Middle frontal gyrus (tissue), 1 donor: ENCODE results near the gene ELFN1.

Source experiments
- DNase-seq: peaks from one replicate; pipeline ENCODE4 v3.0.0-alpha.2; 2015; ENCODE audit warnings: low spot score; ENCODE audit errors: extremely low spot score

Gene ELFN1

DNA sequence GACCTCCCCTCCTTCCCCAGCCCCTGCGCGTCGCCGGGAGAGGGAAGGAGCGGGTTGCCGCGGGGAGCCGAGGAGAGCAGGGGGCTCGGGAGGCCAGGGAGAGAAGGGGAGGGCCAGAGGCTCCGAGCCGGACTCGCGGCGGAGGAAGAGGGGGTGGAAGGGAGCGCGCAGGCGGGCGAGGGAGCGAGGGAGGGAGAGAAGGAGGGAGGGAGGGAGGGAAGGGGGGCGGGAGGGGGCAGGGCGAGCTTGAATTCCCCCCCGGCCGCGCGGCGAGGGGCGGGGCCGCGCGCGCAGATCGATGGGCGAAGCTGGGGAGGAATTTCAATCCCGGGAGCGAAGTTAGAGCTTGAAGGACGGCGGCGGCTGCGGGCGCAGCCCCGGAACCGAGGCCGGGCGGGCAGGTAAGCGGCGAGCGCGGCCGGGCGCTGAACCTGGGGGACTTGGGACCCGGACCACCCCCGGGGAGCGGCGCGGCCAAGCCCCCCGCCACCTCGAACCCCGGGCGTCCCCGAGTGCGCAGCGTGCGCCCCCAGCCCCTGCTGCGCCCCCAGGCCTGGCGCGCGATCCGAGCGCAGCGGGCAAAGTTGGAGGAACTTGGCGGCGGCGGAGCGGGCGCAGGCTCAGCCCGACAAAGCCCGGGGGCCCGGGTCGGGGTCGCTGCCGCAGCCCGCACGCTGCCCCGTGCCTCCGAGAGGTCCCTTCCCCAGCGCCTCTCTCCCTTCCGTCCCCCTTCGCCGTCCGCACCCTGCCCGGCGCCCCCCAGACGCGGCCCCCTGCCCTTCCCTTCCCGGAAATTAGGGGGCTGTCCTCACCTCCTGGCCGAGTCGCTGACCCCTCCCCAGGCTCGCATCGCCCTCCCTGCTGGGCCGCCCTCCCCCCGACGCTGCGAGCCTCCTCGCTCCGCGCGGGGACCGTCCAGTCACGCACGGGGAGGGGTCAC lies at the start of gene ELFN1:
Gene ELFN1, plus strand, starts transcription at position 324 of the 940 bp plus-strand sequence. CDS start 74,320 bp downstream, outside the sequence.
- DNase-seq, result no peak

DNA sequence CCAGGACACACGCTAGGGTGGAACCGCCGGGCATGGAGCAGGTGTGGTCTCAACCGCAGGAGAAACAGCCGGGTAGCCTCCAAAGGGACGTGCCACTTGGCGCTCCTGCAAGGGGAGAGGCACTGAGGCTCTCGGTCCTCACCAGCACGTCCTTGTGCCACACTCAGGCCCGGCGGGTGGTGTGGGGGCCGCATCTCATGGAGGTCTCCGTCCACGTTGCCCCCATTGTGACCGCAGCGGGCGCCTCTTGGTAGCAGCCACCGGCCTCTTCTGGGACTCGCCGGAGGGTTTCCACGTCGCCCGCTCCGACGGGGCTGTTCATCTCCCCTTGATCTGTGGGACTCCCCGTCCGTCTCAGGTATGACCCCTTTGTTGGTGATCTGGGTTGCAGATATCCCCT lies 49.2 kb upstream of the ELFN1 start:
- DNase-seq, result no peak

DNA sequence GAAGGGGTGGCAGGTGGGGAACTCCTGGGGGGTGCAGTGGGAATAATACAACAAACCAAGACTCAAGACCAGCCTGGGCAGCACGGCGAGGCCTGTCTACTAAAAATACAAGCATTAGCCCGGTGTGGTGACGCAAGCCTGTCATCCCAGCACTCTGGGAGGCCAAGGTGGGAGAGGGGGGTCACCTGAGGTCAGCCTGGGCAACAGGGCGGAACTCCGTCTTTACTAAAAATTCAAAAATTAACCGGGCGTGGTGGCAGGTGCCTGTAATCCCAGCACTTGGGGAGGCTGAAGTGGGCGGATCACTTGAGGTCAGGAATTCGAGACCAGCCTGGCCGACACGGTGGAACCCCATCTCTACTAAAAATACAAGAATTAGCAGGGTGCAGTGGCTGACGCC lies 48.4 kb upstream of the ELFN1 start:
- no peak for DNase-seq

DNA sequence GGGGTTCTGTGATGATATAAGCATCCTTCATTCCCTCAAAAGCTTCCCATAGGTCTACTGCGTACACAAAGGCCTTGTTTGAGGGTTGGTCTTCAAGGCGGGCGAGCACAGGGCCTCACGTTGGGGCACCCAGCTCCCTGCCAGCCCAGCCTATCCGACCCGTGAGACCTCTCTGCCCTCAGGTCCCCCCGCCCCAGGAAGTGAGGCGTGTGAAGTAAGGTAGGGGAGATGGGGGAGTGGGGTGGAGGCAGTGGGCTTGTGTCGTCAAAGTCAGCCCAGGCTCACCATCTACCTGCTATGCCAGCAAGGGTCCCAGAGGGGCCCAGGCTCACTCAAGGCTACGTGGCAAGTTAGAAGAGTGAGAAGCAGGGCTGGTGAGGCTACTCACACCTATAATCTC lies 47.6 kb upstream of the ELFN1 start:
- no peak for DNase-seq

DNA sequence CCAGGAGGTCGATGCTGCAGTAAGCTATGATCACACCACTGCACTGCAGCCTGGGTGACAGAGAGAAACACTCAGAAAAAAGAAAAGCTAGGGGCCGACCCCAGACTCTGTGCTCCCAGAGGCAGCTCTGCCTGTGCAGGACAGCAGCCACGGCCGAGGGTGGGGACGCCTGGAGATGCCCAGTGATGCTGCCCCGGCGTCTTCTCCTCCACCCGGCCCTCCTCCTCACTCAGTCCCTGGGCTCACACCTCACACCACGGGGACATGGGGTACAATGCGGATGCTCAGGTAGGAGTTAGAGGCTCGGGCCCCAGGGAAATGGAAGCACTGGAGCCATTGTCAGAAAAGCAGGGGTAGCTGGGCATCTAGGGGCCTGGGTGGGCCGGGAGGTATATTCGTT lies 46.3 kb upstream of the ELFN1 start:
- no peak for DNase-seq

DNA sequence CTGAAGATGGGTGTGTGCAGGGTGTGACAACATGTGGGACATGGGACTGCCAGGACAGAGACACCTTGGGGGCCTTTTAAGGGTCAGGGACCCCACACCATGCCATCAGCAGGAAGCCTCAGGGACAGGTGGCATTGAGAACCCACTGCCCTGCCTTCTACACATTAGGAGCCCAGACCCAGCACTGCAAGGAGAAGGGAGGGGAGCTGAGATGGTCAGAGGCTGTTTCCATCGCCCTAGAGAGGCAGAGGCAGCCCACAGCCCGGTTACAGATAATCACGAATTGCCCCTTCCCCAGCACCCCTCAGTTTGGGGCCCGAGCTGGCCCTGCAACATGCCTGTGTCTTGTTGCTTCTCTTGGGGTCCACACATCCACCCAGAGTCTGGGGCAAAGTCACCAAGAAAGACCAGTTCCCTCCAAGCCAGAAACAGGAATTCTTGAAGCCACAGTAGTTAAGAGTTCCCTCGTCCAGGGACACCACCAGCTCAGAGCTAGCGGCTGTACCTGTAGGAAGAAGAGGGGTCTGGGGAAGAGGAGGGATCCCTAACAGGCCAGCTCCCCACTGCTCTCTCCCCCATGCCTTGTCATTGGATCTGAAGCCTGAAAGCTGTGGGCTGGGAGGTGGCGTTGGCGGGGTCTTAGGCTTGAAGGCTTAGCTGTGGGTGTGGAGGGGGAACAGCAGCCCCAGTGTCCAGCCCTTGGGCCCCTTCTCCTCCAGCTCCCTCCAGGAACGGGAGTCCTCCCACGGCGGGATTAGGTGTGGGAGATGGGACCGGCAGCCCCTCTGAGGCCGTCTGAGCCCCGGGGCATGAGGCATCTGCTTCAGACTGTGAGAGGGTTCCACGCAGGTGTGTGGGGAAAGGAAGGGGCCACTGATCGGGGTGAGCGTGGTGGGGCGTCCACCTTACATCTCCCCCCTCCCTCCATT lies 44.8 kb upstream of the ELFN1 start:
- no peak for DNase-seq

DNA sequence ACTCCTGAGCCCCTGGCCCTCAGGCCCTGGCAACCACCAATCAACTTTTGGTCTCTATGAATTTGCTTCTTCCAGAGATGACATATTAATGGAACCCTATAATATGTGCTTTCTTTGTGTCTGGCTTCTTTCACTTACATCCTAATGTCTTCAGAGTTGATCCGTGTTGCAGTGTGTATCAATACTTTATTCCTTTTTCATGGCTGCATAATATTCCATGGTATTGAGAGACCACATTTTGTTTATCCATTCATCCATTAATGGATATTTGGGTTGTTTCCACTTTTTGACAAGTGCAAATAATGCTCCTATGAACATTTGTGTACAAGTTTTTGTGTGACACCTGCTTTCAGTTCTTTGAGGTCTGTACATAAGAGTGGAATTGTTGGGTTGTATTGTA lies 43.3 kb upstream of the ELFN1 start:
- DNase-seq, result no peak

DNA sequence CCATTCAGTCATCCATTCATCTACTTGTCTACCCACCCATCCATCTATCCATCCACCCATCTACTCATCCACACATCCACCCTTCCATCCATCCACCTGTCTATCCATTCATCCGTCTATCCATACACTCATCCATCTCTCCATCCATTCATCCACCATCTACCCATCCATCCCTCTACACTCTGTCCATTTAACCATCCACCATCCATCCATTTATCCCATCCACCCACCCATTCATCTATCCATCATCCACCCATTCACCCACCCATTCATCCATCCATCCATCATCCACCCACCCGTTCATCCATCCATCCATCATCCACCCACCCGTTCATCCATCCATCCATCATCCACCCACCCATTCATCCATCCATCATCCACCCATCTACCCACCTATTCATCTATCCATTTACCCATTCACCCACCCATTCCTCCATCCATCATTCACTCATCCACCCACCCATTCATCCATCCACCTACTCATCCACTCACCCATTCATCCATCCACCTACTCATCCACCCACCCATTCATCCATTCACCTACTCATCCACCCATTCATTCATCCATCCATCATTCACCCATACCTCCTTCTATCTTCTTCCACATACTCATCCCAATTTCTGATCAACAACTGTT lies 39.3 kb upstream of the ELFN1 start:
- no peak for DNase-seq

DNA sequence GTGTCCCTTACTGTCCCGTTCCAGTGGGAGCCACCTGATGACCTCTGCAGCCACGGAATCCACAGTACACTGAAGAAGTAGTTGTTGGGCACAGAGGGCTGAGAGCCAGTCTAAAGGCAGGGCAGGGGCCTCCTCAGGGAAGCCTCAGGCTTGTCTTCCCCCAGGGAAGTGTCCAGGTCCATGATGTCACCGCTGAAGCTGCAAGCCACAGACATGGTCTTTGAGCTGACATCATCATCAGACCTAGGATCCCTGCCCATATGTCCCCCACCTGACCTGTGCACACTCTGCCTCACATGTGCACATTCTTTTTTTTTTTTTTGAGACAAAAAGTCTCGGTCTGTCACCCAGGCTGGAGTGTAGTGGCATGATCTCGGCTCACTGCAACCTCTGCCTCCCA lies 38.4 kb upstream of the ELFN1 start:
- DNase-seq, result no peak

DNA sequence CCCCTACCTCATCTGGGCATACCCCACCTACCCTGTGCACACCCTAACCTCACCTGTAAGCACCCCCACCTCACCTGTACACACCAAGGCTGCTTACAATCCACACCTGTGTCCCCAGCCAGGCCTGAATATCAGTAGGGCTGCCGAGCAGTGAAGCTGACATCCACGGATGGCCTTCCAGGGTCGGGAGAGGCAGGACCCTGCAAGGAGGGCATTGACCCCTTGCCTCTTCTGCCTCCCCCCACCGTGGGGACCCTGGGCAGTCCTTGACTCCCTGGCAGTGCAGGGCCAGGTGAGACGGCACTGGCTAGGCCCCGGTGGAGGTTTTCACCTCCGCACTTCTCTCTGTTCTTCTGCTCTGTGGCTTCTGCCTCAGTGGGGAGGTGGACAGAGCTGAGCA lies 37.6 kb upstream of the ELFN1 start:
- no peak for DNase-seq

DNA sequence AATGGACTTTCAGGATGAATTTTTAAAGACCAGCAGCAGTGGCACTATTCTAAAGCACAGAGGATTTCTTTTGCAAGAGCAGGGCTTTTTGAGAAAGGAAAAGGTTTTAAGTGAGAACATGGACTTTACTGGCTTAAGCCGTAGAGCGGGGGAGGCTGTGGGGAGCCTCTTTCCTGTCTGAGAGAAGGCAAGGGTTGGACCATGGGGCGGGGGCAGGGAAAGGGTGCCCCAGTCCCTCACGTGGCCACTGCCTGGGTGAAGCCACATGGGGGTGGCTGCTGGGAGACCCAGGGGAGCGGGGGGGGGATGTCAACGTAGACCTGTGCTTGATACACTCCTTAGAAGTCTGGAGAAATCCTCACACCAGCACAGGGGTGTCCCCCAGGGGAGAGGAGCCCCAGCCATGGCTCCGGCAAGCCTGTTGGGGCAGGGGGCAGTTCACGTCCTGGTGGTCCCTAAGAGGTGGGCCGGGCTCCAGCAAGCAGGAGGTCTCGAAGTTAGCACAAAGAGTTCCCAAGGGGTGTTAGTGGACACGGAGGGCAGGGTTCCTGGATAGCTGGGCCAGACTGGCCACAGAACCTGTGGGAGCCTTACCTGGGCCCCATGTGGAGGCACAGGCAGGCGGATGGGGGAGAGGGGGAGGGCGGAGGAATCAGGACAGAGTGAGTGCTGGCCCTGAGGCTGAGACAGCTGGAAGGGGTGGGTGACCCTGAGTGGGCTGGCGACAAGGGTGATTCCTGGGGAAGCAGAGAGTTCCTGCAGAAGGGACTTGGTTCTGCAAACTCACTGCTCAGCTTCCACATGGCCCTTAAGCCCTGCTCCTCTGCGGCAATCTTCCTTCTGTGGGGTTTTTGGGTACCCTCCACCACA lies 36.9 kb upstream of the ELFN1 start:
- no peak for DNase-seq

DNA sequence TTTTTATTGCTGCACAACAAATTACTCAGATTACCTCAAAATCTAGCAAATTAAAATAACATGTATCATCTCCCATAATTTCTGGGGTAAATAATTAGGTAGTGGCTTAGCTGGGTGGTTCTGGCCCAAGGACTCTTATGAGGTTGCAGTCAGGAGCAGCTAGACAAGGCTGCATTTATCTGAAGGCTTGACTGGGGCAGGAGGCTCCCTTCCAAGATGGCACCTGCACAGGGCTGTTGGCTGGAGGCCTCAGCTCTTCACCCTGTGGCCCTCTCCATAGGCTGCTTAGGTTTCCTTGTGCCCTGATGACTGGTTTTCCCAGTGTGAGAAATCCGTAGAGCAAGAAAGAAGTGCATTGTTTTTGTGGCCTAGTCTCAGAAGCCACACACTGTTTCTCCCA lies 34.7 kb upstream of the ELFN1 start:
- DNase-seq, result no peak

DNA sequence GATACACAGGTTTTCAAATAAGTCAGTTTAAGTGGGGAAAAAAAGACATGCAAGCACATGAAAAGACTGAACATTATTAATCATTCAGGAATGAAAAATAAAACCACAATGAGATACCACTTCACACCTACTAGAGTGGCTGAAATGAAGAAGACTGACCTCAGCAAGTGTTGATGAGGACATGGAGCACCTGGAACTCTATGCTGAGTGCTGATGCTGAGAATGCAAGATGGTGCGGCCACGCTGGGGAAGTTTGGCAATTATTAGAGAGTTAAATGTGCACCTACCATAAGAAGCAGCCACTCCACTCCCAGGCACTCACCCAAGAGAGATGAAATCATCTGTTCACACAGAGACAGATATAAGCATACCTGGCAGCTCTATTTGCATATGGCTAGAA lies 32.9 kb upstream of the ELFN1 start:
- DNase-seq, result no peak

DNA sequence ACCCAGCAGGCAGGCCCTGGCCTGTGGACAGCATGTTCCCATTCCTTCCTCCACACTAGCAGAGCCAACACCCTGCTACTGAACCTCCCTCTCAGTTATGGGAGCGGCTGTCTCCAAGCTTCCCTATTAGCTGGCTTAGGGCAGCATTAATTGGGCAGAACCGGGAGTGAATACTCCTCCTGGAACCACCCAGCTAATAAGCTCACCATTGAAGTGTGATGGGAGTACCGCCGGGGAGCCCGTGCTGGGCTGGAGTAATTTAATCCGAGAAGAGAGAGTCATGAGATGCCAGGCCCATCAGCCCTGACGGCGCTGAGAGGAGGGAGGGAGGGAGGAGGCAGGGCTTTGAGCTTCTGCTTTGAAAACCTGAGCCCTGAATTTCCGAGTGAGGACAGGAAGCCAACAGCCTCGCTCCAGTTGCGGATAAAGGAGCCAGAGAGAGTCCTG lies 31.8 kb upstream of the ELFN1 start:
- no peak for DNase-seq

DNA sequence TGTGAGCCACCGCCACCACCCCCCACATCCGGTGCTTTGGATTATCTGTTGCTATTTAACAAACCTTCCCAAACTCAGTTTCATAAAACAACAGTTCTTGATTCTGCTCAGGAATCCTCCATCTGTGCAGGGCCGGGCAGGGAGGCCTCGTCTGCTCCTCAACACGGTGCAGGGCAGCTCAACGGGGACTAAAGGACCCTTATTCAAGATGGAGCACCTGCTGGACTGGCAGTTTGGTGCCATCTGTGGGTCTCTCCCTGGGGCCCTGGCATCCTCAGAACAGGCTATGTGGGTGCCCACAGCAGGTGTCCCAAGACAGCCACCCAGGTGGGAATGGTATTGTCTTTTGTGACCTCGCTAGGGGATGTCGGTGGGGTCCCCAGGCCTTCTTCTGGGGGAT lies 31.0 kb upstream of the ELFN1 start:
- no peak for DNase-seq

DNA sequence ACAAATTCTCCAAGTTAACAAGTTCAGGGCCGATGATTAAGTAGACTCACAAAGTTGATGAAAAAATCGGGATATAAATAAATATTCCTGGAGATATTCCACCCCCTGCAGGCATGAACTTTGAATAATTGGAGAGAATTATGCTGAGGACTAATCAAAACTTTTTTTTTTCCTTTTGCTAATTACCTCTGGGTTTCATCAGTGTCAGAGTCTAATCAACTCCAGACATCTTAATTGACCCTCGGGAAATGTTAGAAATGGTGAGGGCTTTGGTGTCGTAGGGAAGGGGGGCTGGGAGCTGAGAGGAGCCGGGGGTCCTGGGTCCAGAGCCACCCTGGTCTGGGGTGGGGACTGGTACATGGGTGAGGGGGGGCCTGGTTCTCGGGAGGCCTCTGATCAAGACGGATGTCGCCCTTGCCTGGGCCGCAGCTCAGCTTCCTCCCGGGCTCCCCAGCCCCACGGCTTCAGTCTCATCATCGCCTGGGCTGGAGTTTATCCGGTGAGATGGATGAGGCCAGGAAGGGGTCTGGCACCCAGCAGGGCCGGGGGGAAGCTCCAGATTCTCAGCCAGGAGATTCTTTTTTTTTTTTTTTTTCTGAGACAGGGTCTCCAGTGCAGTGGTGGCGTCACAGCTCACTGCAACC lies 30.4 kb upstream of the ELFN1 start:
- DNase-seq, result no peak

DNA sequence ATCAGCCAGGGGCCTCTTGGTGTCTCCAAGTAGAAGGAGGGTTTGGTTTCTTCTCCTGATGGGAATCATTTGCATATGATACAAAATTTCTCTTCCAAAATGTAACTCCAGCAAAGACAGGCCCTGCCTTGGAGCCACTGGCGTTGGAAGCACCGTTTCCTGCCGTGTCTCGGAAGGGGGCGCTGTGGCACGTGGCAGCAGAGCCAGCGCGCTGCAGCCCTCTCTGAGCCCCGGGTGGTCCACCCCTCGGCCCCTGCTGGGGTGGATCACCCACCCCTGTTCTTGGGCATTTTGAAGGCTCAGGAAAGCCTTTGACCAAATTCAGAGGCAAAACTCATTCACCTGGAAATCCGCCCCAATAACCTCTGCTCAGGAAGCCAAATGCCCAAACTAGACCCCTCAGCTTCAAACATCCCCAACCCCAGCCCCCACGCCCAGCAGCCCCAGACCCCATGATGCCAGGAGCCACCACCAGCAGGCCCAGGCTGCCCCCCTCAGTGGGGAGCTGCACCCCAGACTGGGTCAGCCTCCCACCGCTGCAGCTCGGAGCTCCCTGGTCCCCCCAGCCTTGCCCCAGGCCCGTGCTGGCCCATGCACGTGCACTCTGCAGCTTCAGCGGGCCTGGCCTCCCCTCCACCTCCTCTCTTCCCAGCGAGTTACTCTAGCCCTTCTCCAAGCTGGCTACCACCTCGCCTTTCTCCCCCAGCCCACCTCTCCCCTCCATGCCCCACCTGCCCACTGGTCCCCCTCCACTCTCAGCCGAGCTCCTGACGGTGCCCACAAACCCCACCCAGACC lies 29.5 kb upstream of the ELFN1 start:
- no peak for DNase-seq

DNA sequence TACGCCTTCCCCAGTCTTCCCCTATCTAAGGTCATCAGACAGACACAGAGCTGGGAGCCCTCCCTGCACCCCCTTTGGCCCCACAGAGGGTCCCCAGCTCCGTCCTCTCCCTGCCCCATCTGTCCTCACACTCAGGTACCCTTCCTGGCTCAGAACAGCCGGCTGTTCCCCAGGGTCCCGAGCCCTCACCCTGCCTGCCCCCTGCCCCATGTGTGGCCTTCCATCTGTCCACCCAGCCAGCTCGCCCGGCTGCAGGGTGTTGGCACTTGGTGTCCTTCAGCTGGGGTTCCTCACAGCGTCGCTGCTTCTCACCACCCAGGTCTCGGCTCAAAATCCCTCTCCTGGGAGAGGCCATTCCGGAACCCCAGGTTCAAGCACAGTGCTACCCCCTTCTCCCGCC lies 28.9 kb upstream of the ELFN1 start:
- no peak for DNase-seq

DNA sequence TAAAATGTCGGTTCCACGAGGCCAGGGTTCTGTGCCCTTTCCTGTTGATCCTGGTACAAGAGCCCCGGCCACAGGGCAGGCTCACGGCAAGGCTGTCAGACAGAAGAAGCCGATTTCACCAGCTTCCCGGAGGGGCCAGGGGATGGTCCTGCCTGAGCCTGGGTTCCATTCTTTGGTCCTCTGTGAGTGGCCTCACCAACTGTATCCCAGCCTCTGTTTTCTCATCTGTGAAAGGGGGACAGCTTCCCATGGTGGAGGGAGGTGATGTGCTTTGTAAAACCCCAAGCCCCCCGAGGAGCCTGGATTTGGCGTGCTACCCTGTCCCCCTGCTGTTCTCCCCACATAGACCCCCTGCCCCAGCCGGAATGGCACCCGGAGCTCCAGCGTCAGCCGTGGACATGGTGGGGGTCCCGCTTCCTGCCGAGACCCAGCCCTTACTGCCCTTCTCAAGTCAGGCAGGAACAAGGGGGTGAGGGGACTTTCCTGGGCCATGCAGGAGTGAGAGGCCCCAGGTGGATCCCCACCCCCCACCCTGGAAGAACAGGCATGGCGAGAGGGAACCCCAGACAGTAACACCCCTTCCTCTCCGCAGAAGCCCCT lies 28.3 kb upstream of the ELFN1 start:
- DNase-seq, result no peak
